A673 (cell line): ENCODE measurements around the gene ANGEL2. TPM values are rescaled to one million over a fixed set of nuclear protein-coding genes. Genes with fewer than 3 reads are reported as not detected.

Experiments
- BruUV-seq: library from RNA; stranded (reverse); fragments of 400-500 nt; replicated peaks from 2 replicates; lab custom pipeline; 2021; lab: Mats Ljungman, UMichigan
- CTCF ChIA-PET: fragments of 300-600 bp; sonication (Branson Sonifier 250); formaldehyde crosslinking; loops from one replicate; lab custom pipeline; 2022; ENCODE audit warnings: antibody characterized with exemption; lab: Charles Lee
- POLR2A ChIA-PET: fragments of 300-600 bp; sonication (Branson Sonifier 250); formaldehyde crosslinking; loops from one replicate; lab custom pipeline; 2022; ENCODE audit warnings: antibody characterized with exemption; ENCODE audit not compliant: low non-redundant PET; lab: Charles Lee
- DNase-seq: peaks from one replicate; pipeline ENCODE4 v3.0.0-alpha.2; 2015; ENCODE audit warnings: low spot score
- H3K27ac ChIP-seq: fragments of 200-600 bp; sonication (generic); 2 replicates; pipeline ENCODE4 v1.5.1; 2016; ENCODE audit warnings: mixed run types, low read depth, mild to moderate bottlenecking, mixed read lengths, antibody characterized with exemption, low read length; ENCODE audit not compliant: poor library complexity, severe bottlenecking
- H3K27me3 ChIP-seq: fragments of 200-600 bp; sonication (generic); replicated peaks from 2 replicates; pipeline ENCODE4 v1.6.1; 2017; ENCODE audit warnings: mixed run types, low read depth, mild to moderate bottlenecking, mixed read lengths, antibody characterized with exemption, low read length; ENCODE audit not compliant: insufficient read depth, poor library complexity
- H3K36me3 ChIP-seq: fragments of 200-600 bp; sonication (generic); 2 replicates; pipeline ENCODE4 v1.6.1; 2016; ENCODE audit warnings: mixed run types, mild to moderate bottlenecking, mixed read lengths, antibody characterized with exemption, low read length; ENCODE audit not compliant: insufficient read depth, poor library complexity, severe bottlenecking
- H3K4me1 ChIP-seq: fragments of 200-600 bp; sonication (generic); 2 replicates; pipeline ENCODE4 v1.6.1; 2017; ENCODE audit warnings: mixed run types, mild to moderate bottlenecking, mixed read lengths, antibody characterized with exemption, low read length; ENCODE audit not compliant: insufficient read depth, poor library complexity, severe bottlenecking
- H3K4me3 ChIP-seq: fragments of 200-600 bp; sonication (generic); 2 replicates; pipeline ENCODE4 v1.5.1; 2016; ENCODE audit warnings: low read depth, mixed run types, mild to moderate bottlenecking, mixed read lengths, low read length; ENCODE audit not compliant: poor library complexity, severe bottlenecking
- H3K9me3 ChIP-seq: fragments of 200-600 bp; sonication (generic); 2 replicates; pipeline ENCODE4 v1.6.1; 2016; ENCODE audit warnings: mixed run types, low read depth, mild to moderate bottlenecking, mixed read lengths, antibody characterized with exemption, low read length; ENCODE audit not compliant: poor library complexity, severe bottlenecking
- EZH2 ChIP-seq: fragments of 200-600 bp; sonication (generic); IDR thresholded peaks from 2 replicates; pipeline ENCODE4 v1.6.1; 2017; ENCODE audit warnings: borderline replicate concordance, low read depth, mild to moderate bottlenecking, mixed read lengths, antibody characterized with exemption, low read length; ENCODE audit not compliant: poor library complexity, severe bottlenecking
- intact Hi-C: fragments of 100-400 bp; cut with micrococcal nuclease; formaldehyde crosslinking; loops from one replicate; pipeline ENCODE4 v1.10.0; 2022; ENCODE audit not compliant: unreplicated experiment
- total RNA-seq: library from RNA; stranded (reverse); gene quantifications from 2 replicates; pipeline ENCODE4 v1.2.3, GENCODE V29; 2021
- TF ChIP-seq, protein P1 (sequence below): fragments of 300-800, 200-600 bp; sonication (generic); conservative IDR thresholded peaks from 2 replicates; pipeline ENCODE4 v1.5.1; 2017; ENCODE audit warnings: low read depth, mild to moderate bottlenecking, antibody characterized with exemption, low read length, moderate library complexity, mixed read lengths

Gene ANGEL2
- total RNA-seq, 1 experiment from 2014 or later, result 36.3 TPM

DNA sequence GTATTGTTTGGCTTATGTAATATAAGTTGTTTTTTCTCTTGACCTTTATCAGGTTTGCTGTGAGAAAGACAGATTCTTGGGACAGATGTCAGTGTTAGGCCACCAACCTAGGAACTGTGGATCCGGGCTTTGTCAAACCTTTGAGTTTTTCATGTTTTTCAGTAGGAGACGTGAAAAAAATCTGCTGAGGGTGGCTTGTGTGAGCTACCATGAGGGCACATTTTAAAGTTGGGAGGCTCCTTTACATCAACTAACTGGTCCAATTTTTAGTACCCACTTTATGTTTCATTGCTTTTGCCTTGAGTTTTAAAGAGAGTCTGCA is 36.2 kb upstream of the ANGEL2 start:
- ChIA-PET CTCF (no interaction called here), POLR2A (interaction anchor here (0.6 kb wide), 1 partner anchor 31 kb away, joined by 3 read pairs; no protein-coding TSS in a partner anchor)
- intact Hi-C loops, result no loop called here

DNA sequence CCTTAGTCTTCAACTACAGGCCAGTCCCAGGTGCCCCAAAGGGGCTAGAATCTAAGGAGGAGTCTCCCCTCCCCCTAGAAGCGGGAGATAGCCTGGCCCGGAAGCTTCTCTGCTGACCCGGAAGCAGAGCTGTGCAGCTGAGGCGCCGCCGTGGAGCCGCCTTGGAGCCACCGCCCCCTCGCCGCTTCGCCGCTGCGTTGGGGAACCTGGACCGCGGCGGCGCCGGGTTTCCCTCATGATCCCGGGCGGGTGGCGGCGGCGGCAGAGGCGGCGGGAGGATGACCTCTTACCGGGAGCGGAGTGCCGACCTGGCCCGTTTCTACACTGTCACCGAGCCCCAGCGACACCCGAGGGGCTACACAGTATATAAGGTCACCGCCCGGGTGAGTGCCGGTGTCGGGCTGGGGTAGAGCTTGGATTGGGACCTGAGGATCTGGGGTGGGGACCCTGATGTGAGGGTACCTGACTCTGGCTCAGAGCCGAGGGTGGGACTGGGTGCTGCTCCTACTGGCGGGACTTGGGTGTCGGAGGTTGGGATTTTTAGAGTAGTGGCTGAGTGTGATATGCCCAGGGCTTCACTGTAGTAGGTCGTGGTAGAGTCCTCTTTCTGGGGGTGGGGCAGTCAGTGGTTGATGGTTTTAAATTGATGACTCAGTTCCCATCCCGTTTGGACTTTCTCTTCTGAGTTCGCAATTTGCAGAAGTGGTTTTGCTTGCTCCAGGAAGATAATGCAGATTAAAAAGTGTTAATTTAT is 35.6 kb upstream of the ANGEL2 start, which contains the start of gene RPS6KC1:
TSS of gene RPS6KC1 (plus strand) at position 115 of the 754 bp plus-strand sequence. CDS start at position 279, 164 bp downstream.
- peak within 1 kb of the TSS; percentile 51 for H3K27ac ChIP-seq
- no TSS peak for BruUV-seq
- no peaks in the 10 kb centered on the region for H3K9me3 ChIP-seq
- ChIA-PET POLR2A (interaction anchor here (0.5 to 0.6 kb wide), 2 partner anchors 32 to 93 kb away, joined by 3 read pairs; no protein-coding TSS in a partner anchor), CTCF (no interaction called here)
- peak; percentile 90 for DNase-seq
- TF ChIP-seq, protein P1, sequence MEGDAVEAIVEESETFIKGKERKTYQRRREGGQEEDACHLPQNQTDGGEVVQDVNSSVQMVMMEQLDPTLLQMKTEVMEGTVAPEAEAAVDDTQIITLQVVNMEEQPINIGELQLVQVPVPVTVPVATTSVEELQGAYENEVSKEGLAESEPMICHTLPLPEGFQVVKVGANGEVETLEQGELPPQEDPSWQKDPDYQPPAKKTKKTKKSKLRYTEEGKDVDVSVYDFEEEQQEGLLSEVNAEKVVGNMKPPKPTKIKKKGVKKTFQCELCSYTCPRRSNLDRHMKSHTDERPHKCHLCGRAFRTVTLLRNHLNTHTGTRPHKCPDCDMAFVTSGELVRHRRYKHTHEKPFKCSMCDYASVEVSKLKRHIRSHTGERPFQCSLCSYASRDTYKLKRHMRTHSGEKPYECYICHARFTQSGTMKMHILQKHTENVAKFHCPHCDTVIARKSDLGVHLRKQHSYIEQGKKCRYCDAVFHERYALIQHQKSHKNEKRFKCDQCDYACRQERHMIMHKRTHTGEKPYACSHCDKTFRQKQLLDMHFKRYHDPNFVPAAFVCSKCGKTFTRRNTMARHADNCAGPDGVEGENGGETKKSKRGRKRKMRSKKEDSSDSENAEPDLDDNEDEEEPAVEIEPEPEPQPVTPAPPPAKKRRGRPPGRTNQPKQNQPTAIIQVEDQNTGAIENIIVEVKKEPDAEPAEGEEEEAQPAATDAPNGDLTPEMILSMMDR, result 0 out of 2 replicates have a peak, but pooled peaks have one; percentile 7
- TF ChIP-seq EZH2, result no peak
- no peaks in the 10 kb centered on the region for H3K27me3 ChIP-seq
- intact Hi-C loops, result no loop called here
- peaks cover 11% of the 10 kb centered on the region for H3K4me1 ChIP-seq
- peak within 1 kb of the TSS; percentile 81 for H3K4me3 ChIP-seq
- no peaks in the 10 kb centered on the region for H3K36me3 ChIP-seq

More for the DNA sequence above, 36.2 kb upstream of the ANGEL2 start:
- Histone ChIP-seq H3K4me3 (peak overlapping the region; percentile 81), H3K4me1 (peaks cover 11% of the 10 kb centered on the region), H3K36me3 (no peaks in the 10 kb centered on the region), H3K9me3 (no peaks in the 10 kb centered on the region), H3K27me3 (no peaks in the 10 kb centered on the region), H3K27ac (no peak overlapping the region)
- TF ChIP-seq, protein P1, result no peak
- no peak for TF ChIP-seq EZH2
- DNase-seq, result no peak
- TSS peak; percentile 80 for BruUV-seq

DNA sequence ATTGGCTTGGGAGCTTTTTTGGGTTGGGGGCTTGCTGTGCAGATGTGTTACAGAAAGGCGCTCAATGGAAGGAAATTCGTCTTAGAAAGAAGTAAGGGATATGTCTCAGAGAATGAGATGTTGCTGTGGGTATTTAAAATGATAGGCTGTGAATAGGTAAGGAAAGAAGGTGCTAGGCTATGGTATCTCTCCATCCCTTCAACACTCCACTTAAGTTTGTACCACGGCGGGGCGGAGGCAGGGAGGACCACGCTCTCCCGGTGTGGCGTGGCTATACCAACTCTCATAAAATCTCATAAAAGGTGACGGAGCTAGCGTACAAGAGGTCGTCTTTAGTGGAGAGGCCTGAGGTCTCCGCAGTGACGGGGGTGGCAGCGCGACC is 35.1 kb upstream of the ANGEL2 start:
- no TSS peak for BruUV-seq
- ChIA-PET POLR2A (interaction anchor here (0.5 kb wide), 1 partner anchor 93 kb away, joined by 3 read pairs; no protein-coding TSS in a partner anchor), CTCF (no interaction called here)
- peaks cover 11% of the 10 kb centered on the region for H3K4me1 ChIP-seq
- TF ChIP-seq, protein P1, result no peak
- TF ChIP-seq EZH2, result no peak
- peak overlapping the region; percentile 81 for H3K4me3 ChIP-seq
- no peaks in the 10 kb centered on the region for H3K36me3 ChIP-seq
- intact Hi-C loops, result no loop called here
- no peaks in the 10 kb centered on the region for H3K27me3 ChIP-seq
- DNase-seq, result no peak
- no peaks in the 10 kb centered on the region for H3K9me3 ChIP-seq
- peak overlapping the region; percentile 51 for H3K27ac ChIP-seq
